HL-60/S4 treated with retinoic acid at 250 ng/mL for 4 days and 3 days (cell line): Measurements from ENCODE around the gene ADM5.

ENCODE experiments used
- in situ Hi-C: fragments of 300-500 bp; cut with MboI; formaldehyde crosslinking; loops from 2 replicates; pipeline ENCODE4 v1.7.0; 2022; ENCODE audit warnings: low sequenced_read_pairs

ADM5 gene

DNA sequence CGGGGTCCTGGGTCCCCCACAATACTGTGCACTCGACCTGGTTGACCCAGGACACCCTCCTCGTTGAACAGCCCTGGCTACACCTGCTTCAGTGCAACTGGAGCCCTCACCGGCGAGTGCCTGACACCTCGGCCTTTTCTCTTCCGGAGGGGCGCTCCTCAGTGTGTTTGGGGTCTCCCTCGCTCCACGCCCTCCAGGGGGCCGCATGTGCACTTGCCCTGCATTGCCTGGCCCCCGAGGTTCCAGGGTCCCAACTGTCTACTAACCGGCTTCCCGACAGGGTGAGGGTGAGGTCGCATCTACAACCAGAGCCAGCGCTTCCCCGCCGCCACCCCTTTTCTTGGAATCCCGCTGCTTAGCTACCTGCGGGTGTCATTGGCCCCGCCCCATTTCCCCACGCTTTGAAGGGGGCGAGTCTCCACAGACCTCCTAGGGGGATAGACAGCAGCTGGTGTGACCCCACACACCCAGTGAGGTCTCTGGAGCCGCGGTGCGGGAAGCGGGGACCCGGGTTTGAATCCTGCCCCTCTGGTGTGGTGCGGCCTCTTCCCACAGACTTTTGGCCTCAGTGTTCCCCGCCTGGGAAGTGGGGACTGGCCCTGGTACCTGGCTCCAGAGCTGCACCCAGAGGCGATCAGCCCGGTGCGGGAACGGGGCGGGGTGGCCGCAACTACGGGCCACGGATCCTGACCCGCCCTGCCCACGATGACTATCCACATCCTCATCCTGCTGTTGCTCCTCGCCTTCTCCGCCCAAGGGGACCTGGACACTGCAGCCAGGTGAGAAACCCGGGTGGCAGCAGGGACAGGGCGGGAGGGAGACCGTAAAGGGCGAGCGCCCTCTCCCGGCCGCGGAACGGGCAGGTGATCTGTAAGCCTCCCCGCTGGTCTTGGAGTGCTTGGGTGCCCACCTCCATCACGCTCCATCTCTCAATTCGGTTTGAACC, at the start of gene ADM5:
ADM5 (plus strand) TSS at position 462 of the 946 bp plus-strand sequence; CDS start at position 706, 244 bp downstream.
- in situ Hi-C loops, result no loop called here

GRCh38 chr19:49640113-49640898, 49.1 kb upstream of the ADM5 start, which contains the start of gene RRAS:
RRAS (minus strand) TSS chr19:49640143; CDS start chr19:49640098, 45 bp downstream.
- in situ Hi-C loops, result no loop called here

- in situ Hi-C loops, result no loop called here
Observed at GRCh38 chr19:49641688-49642491, 47.5 kb upstream of the ADM5 start, which contains the start of gene SCAF1. SCAF1 (plus strand) TSS chr19:49642209; CDS start chr19:49645027, 2,818 bp downstream.

DNA sequence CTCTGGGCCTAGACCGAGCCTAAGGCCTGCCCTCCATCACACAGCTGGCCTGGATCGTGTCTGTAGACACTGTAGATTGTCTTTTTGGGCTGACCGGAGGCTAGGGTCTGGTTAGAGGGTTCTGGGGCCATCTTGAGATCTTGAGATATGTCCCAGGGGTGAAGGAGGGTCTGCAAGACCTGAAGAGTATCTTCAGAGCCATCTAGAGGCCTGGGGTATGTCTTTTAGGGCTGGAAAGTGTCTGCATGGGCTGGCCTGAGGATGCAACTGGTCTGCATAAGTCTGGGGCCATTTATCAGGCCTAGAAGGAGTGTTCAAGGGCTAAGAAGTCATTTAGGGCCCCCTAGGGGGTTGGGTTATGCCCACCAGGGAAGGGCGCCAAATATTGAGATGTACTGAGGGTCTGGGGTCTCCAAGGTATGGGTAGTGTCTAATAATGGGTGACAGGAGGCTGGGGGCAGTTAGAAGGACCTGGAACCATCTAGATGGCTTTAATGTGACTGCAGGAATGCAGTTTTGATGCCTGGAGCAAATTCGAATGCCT, 46.8 kb upstream of the ADM5 start:
- in situ Hi-C loops, result no loop called here

DNA sequence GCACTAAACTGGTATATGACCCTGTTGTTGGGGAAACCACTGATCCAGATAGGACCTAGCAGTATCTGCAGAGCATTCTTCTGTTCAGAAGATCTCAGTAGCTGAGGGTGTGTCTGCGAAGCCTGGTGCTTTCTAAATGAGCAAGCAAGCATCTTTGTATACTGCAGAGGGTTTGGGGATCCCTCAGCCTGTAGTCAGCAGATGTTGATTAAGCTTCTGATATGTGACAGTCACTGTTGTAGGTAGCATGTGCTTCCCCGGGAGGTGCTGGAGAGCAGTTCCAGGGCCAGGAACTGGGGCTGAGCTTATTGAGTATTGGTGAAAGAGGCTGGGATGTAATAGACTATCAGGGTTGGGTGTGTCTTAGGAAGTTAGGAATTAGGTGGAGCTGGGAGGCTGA, 45.9 kb upstream of the ADM5 start:
- in situ Hi-C loops, result no loop called here

DNA sequence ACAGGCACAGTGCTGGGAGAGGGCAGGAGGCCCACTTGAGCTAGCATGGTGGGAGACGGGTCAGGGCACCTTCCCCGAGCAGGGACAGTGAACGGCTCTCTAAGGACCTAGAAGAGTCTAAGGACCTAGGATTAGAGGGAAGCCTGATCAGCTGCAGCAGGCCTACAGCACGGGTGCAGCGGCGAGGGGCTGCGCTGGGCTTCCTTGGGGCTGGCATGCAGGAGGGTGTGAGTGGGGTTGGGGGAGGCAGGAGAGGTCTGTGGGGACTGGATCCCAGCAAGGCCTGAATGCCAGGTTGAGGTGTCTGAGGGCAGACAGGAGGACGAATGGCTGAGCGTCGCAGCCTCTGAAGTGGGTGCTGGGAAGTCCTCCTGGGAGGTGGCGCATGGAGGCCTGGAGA, 43.8 kb upstream of the ADM5 start:
- in situ Hi-C loops, result no loop called here

DNA sequence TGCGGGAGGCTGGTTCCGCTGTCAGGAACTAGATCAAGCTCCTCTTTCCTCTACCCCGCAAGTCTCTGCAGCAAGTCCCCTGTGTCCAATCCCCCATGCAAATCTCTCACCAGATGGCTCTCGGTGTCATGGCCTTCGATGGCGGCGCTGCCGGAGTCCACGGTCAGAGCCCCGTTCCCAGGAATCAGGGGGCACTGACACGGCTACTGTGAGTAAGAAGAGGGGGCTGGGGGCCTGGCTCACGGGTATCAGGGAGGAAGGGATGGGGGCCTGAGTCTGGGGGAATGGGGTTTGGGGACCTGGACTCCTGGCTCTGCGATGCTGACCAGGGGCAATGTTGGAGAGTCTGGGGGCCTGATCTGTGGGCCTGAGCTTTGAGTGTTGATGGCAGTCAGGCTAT, 43.4 kb upstream of the ADM5 start:
- in situ Hi-C loops, result no loop called here

DNA sequence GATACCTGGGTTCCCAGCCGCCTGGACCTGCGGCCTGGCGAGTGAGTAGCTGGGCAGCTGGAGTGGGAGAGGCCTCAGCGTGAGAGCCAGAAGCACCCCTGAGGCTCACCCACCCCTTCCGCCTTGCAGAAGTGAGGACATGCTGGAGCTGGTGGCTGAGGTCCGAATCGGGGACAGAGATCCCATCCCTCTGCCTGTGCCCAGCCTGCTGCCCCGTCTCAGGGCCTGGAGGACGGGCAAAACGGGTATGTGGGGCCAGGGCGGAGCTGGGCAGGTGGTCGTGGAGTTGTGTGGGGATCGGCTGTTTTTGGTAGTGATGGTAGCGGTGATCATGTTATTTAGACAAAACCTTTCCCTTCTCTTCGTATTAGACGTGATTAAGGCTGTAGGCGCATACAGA, 42.8 kb upstream of the ADM5 start:
- in situ Hi-C loops, result no loop called here

DNA sequence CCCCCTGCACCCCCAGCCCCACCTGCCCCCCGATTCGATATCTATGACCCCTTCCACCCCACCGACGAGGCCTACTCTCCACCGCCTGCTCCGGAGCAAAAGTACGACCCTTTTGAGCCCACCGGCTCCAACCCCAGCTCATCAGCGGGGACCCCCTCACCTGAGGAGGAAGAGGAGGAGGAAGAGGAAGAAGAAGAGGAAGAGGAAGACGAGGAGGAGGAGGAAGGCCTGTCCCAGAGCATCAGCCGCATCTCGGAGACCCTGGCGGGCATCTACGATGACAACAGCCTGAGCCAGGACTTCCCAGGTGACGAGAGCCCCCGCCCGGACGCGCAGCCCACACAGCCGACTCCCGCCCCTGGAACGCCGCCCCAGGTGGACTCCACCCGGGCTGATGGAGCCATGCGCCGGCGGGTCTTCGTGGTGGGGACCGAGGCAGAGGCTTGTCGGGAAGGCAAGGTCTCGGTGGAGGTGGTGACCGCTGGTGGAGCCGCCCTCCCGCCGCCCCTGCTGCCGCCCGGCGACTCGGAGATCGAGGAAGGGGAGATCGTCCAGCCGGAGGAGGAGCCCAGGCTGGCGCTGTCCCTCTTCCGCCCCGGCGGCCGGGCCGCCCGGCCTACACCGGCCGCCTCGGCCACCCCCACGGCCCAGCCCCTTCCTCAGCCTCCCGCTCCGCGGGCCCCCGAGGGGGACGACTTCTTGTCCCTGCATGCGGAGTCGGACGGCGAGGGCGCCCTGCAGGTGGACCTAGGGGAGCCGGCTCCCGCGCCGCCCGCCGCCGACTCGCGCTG, 38.2 kb upstream of the ADM5 start:
- in situ Hi-C loops, result no loop called here

DNA sequence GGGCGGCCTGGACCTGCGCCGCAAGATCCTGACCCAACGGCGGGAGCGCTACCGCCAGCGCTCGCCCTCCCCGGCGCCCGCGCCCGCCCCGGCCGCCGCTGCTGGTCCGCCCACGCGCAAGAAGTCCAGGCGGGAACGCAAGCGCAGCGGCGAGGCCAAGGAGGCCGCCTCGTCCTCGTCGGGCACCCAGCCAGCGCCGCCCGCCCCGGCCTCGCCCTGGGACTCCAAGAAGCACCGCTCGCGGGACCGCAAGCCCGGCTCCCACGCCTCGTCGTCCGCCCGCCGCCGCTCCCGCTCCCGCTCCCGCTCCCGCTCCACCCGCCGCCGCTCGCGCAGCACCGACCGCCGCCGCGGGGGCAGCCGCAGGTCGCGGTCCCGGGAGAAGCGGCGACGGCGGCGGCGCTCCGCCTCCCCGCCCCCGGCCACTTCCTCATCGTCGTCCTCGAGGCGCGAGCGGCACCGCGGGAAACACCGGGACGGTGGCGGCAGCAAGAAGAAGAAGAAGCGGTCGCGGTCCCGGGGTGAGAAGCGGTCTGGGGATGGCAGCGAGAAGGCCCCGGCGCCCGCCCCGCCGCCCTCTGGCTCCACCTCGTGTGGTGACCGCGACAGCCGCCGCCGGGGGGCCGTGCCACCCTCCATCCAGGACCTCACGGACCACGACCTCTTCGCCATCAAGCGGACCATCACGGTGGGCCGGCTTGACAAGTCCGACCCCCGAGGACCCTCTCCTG, 37.4 kb upstream of the ADM5 start:
- in situ Hi-C loops, result no loop called here

GRCh38 chr19:49652551-49653465, 36.6 kb upstream of the ADM5 start:
- in situ Hi-C loops, result no loop called here

DNA sequence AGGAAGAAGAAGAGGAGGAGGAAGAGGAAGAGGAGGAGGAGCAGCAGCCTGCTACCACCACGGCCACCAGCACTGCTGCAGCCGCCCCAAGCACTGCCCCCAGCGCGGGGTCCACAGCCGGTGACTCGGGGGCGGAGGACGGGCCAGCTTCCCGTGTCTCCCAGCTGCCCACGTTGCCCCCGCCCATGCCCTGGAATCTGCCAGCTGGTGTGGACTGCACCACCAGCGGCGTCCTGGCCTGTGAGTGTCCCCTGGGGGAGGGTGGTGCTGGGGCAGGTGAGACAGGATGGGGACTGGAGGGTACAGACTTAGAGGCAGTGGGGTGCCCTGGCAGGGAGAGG, 36.0 kb upstream of the ADM5 start:
- in situ Hi-C loops, result no loop called here

DNA sequence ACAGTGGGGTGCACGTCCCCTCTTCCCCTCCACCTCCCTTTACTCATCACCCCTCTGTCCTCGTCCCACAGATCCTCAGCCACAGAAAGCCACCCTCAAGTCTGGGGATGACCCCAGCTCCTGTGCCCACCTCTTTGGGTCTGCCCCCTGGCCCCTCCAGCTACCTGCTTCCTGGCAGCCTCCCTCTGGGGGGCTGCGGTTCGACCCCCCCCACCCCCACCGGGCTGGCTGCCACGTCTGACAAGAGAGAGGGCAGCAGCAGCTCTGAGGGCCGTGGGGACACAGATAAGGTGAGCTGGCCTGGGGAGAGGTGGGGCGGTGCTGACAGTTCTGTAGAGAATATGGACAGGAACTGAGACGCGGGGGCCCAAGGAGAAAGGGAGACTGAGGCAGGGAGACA, 34.8 kb upstream of the ADM5 start:
- in situ Hi-C loops, result no loop called here

- in situ Hi-C loops, result no loop called here
Observed at GRCh38 chr19:49655570-49656455, 33.6 kb upstream of the ADM5 start.

DNA sequence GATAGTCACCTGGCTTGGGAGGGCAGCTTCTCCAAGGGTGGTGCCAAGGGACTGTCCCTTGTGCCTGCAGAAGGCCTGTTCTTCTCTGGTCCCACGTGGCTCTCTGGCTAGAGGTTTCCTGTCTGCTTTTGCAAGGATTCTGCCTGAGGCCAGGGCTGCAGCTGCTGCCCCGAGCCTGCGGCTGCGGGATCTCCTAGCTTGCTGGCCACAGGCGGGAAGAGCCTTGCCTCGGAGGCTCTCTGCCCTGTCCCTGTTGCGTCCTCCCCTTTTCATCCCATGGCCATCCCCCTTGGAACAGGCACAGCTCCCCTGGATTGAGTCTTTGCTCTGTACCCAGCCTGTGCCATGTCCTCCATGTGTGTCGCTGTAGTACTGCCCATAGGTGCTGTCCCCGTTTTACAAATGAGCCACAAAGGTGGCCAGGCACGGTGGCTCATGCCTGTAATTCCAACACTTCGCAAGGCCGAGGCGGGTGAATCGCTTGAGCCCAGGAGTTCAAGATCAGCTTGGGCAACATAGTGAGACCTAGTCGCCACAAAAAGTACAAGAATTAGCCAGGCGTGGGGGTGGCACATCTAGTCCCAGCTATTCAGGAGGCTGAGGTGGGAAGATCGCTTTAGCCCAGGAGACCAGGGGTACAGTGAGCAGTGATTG, 32.8 kb upstream of the ADM5 start:
- in situ Hi-C loops, result no loop called here

DNA sequence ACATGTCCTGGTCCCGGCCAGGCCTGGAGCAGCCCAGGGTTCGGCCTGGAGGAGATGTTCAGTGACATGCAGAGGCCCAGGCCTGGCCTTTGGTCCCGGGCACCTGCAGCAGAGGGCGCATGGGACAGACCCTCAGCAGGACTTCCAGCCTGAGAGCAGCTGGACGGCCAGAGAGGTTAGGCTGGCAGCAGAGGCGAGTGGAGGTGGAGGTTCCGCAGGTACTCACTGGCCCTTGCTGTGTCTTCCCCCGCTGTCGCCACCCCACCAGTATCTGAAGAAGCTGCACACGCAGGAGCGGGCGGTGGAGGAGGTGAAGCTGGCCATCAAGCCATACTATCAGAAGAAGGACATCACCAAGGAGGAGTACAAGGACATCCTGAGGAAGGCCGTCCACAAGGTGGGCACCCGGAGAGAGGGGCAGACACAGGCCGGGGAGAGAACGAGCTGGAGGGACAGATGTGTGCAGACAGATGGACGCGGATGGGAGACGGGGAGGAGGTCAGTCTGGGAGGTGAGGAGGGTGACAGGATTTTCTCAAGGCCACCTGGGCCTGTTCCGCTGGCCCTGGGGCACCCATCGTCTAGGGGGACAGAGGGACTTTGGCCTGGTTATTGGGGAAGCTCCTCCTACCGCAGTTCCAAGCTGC, 31.8 kb upstream of the ADM5 start:
- in situ Hi-C loops, result no loop called here
